HG02852 (cell line): ENCODE results near the gene GALNT15.

Source experiments
- ATAC-seq: cut with Tn5 transposase; IDR thresholded peaks from one replicate; pipeline ENCODE4 v1.9.1; 2021; ENCODE audit warnings: mild to moderate bottlenecking, moderate library complexity; ENCODE audit not compliant: unreplicated experiment

The GALNT15 gene

DNA sequence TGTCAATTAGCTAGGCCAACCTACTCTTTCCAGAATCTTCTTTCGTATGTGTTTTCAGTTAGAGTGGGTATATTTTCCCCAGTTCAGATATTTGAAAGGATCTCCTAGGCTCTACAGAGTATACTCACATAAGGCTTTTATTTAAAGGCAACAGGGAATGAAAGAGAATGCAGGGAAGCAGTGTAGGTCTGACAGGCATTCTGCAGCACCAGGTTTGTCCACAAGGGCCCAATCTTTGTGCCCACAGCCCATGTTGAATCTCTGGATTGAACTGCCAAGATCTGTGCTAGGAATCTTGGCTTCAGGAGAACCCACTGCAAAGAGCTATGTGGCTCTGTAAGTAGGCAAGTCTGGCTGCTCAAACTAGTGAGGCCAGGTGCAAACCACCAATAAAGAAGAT lies 24.2 kb upstream of the GALNT15 start:
- no peak for ATAC-seq

DNA sequence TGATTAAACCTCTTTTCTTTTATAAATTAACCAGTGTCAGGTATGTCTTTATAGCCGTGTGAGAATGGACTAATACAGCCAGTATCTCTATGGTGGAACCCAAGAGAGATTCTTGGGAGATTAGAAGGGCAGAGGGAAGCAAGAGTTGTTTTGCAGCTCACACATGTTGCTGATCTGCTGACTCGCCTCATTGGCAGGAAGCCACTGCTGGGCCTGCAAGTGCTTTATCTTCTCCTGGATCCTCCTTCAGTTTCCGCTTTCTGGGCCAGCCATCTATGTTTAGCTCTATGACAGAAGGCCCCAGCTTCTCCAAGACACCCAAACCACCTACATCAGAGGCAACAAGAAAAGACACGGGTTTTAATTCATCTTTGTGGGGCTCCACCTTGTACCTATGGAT lies 23.4 kb upstream of the GALNT15 start:
- peak; percentile 45 for ATAC-seq

DNA sequence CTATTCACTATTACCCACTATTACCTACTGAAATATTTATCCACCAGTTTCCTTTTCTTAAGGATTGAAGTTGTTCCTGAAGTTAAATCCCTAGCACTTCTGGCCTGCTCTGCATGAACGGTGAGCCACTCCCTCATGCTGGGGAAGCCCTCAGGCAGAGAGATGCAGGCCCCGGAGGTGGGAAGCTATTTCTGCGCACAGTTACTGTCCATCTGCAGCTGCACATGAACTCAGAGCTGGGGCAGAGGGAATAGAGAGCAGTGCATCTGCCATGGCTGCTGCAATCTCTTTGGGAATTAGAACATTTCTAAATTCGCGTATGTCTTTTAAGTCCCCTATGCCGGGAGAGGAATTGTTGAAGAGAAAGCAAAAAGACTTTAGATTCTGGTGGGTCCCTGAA lies 6.3 kb upstream of the GALNT15 start:
- no peak for ATAC-seq

DNA sequence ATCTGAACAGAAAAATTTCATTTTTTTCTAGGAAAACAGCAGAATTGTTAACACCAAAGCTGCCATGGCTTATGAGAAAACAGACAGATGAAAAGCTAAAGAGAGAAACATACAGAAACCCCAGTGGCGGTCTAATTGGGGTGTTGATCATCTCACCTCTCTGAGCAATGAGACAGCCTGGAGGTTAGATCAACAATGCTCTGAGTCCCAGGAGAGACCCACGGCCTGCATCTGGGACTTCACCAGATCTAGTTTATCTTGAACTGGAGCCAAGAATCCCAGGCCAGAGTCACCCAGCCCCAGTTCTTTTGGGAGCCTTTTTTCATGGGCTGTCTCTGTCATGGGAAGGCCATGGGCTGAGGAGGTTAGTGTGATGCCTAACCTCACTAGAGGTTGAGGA lies 3.5 kb upstream of the GALNT15 start:
- ATAC-seq, result no peak

DNA sequence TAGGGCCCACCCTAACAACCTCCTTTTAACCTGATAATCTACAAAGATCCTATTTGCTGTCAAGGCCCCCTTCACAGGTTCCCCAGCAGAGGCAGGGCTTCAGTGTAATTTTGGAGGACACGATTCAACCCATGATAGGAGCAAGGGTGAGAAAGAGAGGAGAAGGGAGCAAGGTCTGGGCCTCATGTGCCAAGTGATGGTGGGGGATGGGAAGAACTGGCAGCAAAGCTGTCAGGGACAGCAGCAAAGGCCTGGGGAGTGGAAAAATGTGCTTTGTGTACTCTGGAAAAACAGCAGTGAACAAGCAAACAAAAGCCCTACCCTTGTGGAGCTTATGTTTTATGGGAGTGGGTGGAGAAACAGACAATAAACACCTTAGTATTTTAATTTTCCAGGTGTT lies 2.7 kb upstream of the GALNT15 start:
- ATAC-seq, result no peak

DNA sequence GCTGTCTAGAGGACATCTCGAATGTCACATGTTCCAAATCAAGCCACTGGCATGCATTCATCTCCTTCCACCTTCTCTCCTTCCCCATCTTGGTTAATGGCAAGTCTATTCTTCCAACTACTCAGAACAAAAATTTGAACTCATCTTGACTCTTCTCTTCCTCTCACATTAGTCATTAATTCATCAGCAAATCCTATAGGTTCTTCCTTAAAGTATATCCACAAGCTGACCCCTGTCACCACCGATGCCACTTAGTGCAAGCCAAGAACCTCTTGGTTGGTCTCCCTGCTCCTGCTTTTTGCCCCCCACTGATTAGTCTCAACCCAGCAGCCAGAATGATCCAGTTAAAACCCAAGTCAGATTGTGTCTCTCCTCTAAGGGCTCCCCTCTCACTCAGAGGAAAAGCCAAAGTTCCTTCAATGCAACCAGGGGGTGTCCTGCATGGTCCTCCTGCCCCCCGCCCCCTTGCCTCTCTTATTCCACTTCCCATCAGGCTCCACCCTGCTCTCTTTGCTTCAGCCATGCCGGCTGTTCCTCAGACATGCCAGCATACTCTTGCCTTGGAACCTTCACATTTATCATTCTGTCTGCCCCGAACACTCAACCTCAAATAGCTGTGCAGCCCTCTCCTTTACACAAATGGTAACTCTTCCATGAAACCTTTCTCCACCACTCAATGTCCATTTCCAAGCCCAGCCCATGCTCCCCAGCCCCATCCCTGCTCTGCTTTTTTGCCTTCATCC lies 1.0 kb upstream of the GALNT15 start:
- ATAC-seq, result no peak

DNA sequence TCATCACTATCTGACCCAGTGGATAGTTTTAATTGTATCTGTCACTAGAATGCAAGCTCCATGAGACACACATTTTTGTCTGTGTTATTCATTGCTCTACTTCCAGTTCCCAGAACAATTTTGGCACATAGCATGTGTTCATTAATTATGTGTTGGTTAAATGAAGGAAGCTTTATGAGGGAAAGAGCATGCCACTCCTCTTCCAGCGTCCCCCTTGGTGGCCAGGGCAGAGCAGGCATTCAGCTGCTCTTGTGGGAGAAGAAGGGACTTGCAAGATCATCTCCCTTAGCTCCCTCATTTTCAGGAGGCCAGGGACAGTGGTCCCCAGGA lies 489 bp upstream of the GALNT15 start:
- ATAC-seq, result no peak

- ATAC-seq, result no peak
Observed at GRCh38 chr3:16174976-16175901, 759 bp downstream of the GALNT15 start.

DNA sequence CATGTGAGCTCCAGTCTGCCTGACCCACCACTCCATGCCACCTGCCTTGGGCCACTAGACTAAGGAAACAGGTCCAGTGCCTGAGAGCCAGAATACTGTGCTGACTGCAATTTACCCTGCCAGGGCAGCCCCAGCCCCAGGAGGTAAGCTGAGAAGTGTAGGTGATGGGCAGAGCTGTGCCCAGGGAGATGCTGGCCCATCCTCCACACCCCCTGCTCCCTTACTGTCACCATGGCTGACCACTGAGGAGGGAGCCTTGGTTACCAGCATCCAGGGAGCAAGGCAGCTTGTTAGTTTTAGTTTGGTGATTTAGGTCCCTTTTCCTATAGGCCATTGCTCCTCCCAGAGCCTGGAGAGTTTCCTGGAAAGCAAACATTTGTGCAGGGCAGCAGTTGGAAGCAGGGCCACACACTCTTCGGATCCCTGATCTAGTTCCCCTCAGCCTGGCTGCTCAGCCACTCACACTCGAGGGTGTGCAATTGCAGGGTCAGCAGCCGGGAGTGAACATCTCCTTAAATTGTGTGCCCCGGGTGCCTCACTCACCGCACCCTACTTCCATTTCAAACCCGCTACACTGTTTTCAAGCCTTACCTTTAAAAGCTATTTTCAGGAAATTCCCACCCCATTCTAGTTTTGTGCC lies 2.0 kb downstream of the GALNT15 start:
- ATAC-seq, result no peak

DNA sequence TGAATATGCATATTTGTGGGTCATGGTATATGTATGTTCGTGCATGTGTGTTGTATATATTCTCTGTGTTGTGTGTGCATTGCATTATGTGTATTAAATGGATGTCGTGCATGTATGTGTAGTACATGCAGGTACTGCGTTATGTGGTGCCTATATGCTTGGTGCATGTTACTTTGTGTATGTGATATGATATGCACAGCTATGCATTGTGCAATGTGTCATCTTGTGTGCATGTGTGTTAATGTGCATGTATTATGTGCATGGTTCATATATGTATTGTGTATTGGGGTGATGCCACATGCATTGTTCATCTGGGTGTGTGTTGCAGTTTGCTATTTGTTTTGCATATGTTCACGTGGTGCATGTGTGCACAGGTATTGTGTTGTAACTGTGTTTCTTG lies 2.9 kb downstream of the GALNT15 start:
- no peak for ATAC-seq

DNA sequence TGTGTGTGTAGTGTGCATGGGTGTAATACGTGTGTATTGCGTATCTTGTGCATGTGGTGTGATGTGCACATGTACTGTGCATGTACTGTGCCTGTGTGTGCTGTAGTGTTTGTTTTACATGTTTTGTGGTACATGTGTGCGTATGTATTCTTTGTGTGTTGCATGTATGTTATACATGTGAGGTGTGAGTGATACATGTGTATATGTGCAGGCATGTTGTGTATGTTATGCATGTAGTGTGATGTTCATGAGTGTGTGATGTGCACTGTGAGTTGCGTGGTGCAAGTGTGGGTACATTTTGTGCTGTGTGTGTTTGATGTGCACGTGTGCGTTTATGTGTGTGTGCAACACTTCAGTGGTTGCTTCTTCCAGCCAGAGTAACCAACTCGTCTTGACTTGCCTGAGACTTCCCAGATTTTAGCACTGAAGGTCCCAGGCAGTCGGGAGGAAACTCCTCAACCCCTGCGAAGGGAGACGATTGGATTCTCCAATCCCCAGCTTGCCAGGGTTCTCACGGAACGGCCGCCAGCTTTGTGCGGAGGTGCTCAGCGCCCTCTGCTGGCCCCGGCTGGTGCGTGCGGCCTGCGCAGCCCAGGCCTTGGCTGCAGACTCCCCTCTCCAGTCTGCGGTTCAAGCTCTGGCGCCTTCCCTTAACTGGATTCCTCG lies 3.6 kb downstream of the GALNT15 start:
- ATAC-seq, result no peak

DNA sequence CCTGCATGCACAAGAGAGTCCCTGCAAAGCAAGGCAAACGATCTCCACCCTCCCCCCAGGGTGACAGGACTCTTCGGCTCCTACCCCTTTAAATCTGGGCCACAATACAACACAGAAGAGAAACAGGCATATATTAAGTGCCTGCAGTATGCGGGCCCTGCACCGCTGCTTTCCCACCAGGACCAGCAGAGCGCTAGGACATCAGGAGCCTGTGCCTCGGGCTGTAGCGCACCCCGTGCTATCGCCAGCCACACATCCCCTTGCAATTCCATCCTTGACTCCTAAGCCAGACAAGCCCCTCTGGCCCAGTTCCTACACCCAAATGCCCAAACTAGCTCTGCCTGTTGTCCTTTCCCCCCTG lies 4.1 kb downstream of the GALNT15 start:
- no peak for ATAC-seq

DNA sequence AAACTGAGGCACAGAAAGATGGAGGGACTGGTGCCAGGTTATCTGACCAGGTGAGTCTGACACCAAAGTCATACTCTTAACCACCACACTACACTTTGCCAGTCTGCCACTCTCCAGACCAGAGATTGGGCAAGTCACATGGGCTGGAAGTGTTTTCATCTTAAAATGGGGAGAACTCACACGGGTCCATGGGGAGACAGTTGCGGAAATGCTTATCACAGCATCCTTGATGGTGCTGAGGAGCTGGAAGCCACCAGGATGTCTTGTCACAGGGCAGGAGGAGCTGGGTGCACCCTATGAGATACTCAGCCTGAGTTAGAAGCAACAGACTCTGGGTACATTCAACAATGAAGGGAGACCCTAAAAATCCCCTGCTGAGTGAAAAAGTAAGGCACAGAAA lies 4.8 kb downstream of the GALNT15 start:
- ATAC-seq, result no peak

GRCh38 chr3:16179771-16180736 lies 5.6 kb downstream of the GALNT15 start:
- ATAC-seq, result no peak

GRCh38 chr3:16180737-16181134 lies 6.3 kb downstream of the GALNT15 start:
- no peak for ATAC-seq

- no peak for ATAC-seq
Observed at GRCh38 chr3:16181361-16181760, 6.9 kb downstream of the GALNT15 start.

GRCh38 chr3:16182183-16182582 lies 7.7 kb downstream of the GALNT15 start:
- no peak for ATAC-seq

GRCh38 chr3:16182612-16183011 lies 8.1 kb downstream of the GALNT15 start:
- no peak for ATAC-seq

GRCh38 chr3:16183082-16183481 lies 8.6 kb downstream of the GALNT15 start:
- ATAC-seq, result no peak

- ATAC-seq, result no peak
Observed at GRCh38 chr3:16183601-16184270, 9.3 kb downstream of the GALNT15 start.
